Fibroblast of villous mesenchyme (primary cell): ENCODE data around the gene ABHD17C. TPM values are rescaled to one million over a fixed set of nuclear protein-coding genes. Genes with fewer than 3 reads are reported as not detected.

Source experiments
- DNase-seq: peaks from one replicate; pipeline ENCODE4 v3.0.0-alpha.2; 2010; ENCODE audit warnings: low read depth
- H3K4me3 ChIP-seq: 2 replicates; pipeline ENCODE4 v1.5.1; 2011; ENCODE audit warnings: low read depth, mild to moderate bottlenecking, low read length
- total RNA-seq: library from RNA; depleted of rRNA; stranded (reverse); fragments of >200 nt; gene quantifications from 2 replicates; pipeline ENCODE4 v1.2.3, GENCODE V29; 2012
- TF ChIP-seq, protein P1 (sequence below): IDR thresholded peaks from 2 replicates; pipeline ENCODE4 v1.5.1; 2012; ENCODE audit warnings: low read depth, mild to moderate bottlenecking, low read length; ENCODE audit not compliant: insufficient read depth

The ABHD17C gene
- total RNA-seq, 1 donor: 12.1 TPM

DNA sequence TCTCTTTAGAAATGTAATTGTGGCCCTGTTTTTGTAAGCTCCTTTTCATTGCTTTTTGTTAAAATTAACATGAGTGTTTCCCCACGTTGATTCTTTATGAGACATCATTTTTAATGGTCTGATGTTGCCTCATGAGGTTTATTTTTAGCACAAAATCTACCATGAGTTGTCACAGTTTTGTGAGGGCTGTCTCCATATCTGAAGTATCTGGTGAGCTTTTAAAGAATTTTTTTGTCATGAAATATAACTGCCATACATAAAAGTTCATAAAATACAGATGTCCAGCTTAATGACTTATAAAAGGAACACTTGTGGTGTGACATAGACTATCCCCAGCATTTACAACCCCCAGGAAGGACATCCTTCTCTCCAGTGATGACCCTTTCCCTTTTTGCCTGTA, 49.7 kb downstream of the ABHD17C start:
- TF ChIP-seq, protein P1, sequence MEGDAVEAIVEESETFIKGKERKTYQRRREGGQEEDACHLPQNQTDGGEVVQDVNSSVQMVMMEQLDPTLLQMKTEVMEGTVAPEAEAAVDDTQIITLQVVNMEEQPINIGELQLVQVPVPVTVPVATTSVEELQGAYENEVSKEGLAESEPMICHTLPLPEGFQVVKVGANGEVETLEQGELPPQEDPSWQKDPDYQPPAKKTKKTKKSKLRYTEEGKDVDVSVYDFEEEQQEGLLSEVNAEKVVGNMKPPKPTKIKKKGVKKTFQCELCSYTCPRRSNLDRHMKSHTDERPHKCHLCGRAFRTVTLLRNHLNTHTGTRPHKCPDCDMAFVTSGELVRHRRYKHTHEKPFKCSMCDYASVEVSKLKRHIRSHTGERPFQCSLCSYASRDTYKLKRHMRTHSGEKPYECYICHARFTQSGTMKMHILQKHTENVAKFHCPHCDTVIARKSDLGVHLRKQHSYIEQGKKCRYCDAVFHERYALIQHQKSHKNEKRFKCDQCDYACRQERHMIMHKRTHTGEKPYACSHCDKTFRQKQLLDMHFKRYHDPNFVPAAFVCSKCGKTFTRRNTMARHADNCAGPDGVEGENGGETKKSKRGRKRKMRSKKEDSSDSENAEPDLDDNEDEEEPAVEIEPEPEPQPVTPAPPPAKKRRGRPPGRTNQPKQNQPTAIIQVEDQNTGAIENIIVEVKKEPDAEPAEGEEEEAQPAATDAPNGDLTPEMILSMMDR: no peak
- DNase-seq: peak; percentile 85
- no peak overlapping the region for H3K4me3 ChIP-seq

DNA sequence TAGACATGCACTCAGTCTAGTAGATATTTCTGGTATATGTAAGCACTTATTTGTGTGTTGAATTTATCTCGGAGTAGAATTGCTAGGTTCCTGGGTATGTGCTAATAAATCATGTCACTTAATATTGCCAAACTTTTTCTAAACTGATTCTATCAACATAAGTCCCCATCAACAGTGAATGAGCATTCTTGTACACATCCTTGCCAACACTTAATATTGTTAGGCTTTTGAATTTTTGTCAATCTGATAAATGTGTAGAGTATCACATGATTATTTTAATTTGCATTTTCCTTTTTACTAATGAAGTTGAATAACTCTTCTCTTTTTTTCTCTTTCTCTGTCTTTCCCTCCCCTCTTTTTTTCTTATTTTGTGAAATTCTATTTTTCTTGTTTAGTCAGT, 50.8 kb downstream of the ABHD17C start:
- no peak overlapping the region for H3K4me3 ChIP-seq
- TF ChIP-seq, protein P1: no peak

DNA sequence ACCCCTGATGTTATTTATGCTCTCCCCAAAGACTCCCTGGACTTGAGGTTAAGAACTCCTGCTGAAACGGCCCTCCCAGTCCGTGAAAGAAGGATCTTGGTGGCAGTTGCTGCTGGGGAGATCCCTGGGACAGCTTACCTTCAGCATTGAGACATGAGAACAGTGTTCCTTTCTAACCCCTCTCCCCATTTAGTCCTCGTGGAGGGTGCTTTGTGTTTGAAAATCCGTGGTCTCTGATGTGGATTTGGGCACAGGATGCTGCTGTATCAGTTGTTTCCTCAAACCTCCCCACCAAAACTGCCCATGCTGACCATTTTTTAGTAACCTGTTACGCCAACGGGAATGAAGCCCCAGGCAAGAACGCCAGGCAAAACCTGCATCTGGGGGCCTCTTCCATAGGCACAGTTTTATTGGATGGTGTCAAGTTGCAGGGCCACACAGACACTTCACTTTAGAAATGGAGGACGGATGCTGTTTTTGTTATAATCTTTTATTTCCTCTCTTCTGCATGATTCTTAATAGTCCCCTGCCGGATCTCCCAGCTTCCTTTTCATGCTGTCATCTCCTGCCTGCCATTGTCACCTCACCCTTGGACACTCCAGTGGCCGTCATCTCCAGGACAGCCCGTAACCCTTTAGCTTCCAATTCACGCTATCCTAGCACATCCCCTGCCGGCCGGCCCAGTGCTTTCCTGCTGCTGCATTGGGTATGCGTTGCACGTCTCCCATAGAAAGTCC, 52.4 kb downstream of the ABHD17C start:
- H3K4me3 ChIP-seq: no peak overlapping the region
- TF ChIP-seq, protein P1: no peak
- no peak for DNase-seq

More for the DNA sequence above, 50.8 kb downstream of the ABHD17C start:
- DNase-seq: no peak

DNA sequence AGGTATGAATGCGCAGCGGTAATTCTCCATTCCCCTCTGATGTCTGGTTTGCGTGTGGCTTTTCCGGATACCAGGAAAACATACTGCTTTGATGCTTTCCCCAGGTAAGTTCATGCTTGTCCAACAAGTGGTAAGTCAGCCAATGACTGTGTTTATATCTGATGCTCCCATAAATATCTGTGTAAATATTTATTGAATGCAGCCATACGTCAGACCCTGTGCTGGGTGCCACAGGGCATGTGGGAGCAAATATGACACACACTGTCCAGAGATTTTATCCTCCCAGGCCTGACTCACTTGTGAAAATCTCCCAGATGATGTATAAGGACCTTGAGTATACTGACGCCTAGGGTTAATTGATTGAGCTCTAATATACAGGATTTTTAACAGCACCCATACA, 54.5 kb downstream of the ABHD17C start:
- no peak overlapping the region for H3K4me3 ChIP-seq
- TF ChIP-seq, protein P1: no peak
- peak; percentile 66 for DNase-seq

DNA sequence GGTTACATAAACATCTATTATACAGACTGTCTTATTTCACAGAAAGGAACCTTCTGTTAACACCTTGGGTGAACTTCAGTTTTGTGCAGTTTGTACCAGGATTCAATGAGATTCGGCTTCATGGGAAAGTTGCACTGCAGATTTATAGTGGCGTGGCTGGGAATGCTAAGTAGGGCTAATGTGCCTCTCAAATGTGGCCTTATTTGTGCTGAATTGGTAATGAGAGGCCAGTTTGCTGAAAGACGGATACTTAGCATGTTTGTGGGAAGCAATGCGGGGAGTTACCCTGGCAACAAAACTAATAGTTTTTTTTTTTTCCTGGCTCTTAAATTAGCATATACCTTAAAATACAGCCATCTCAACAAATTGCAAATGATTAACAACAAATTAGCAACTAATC, 55.5 kb downstream of the ABHD17C start:
- DNase-seq: no peak

DNA sequence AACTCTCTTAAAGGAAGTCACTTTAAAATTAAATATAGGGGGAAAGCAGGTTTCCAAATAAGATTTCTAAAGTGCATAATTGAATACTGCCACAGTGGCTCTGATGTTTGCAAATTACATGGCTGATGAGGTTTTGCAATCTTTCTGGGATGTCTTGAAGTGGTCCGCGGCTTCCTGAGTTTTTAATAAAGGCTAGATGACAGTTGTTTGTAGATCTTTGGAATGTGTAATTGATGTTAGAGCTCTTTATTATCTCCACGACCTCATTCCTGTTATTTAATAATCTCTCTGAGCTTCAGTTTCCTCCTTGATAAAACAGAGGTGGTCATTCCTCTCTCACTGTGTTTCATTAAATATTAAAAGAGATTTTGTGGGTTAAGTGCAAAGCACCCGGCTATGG, 57.1 kb downstream of the ABHD17C start:
- TF ChIP-seq, protein P1: no peak
- no peak overlapping the region for H3K4me3 ChIP-seq
- peak; percentile 25 for DNase-seq

More for the DNA sequence above, 55.5 kb downstream of the ABHD17C start:
- H3K4me3 ChIP-seq: no peak overlapping the region
- TF ChIP-seq, protein P1: no peak

DNA sequence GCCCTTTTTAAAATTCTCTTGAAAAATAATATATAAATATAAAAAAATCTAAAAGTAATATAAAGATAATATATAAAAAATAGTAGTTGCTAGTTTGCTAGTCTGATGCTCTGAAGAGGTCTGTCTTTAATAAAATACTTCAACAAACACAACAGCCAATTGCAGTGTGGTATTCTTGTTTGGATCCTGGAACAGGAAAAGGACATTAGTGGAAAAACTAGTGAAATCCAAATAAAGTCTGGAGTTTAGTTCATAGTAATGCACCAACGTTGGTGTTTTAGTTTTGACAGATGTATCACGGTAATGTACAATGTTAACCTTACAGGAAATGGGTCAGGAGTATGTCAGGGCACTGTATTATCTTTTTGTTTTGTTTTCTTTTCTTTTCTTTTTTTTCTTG, 58.1 kb downstream of the ABHD17C start:
- TF ChIP-seq, protein P1: no peak
- no peak overlapping the region for H3K4me3 ChIP-seq
- DNase-seq: no peak
